Stimulated activated CD4-positive, alpha-beta T cell treated with anti-CD3 and anti-CD28 coated beads, Interleukin-1b, Interleukin-23, amount 100 ng/mL, for 48 hours (primary cell): ENCODE data around the gene CHD2.

ENCODE experiments used
- DNase-seq: peaks from one replicate; pipeline ENCODE4 v3.0.0-alpha.2; 2020

The CHD2 gene

GRCh38 chr15:93072411-93073394, 172.6 kb downstream of the CHD2 start:
- no peak for DNase-seq

GRCh38 chr15:93073465-93073952, 173.4 kb downstream of the CHD2 start:
- no peak for DNase-seq

DNA sequence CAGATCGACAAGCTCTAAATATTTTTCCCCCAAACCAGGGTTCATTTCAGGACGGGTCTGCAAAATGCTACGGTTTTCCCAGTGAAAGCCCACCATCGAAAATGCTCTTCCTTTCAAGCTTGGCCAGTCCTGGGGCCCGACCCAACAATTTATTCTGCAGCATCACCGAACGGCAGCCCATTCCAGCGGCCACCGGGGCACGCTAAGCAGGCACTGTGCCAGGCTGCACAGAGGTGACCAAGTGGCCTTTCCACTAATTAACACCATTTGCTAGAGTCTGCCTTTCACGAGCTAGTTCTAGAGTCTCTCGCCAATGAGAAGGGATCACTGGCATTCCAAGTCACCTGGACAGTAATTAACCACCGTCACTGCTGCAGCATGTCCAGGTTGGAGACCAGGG, 174.5 kb downstream of the CHD2 start:
- DNase-seq = no peak

DNA sequence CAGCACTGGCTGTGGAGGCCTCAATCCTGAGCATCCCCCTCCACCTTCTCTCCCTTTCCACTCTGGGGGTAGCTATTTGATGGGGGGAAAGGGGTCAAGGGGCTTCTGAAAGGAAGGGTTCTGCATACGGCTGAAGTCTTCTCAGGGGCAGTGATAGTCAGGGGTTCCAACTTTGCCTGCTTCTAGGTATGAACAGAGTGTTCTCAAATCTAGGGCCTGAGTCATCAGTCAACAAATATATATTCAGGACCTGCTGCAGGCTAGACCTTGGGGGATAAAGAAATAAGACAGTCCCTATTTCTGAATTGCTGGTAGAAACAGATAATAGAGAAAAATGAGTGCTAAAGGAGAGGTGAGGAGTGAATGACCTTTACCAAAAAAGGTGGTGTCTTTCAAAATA, 176.1 kb downstream of the CHD2 start:
- DNase-seq = no peak

DNA sequence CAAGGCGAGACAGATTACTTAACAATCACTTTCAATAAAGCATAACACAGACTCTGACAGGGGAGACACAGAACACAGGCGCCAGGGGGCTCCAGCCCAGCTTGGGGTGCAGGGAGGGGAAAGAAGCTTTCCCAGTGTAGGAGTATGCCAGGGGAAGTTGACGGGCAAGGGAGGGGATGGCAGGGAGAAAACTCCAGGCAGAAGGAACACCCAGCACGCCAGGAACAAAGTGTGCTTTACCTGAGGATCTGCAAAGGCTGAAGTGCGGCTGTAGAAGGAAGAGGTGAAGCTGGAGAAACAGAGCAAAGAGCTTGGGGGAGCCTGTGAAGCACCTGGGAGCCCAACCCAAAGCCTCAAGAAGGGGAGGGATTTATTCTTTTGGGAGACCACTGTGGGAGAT, 176.8 kb downstream of the CHD2 start:
- no peak for DNase-seq
